ENCODE measurements around the gene CLTA. TPM values are rescaled to one million over a fixed set of nuclear protein-coding genes. Genes with fewer than 3 reads are reported as not detected.
A peak's percentile ranks its signal among the peaks of the same experiment; 100 is the strongest.

Gene CLTA
- total RNA-seq, 1 experiment from 2014 or later = 760 TPM

- ATAC-seq (no peak), DNase-seq (ENCODE audit: low read depth, low spot score) (no peak)
- Histone ChIP-seq H3K9me3 (ENCODE audit: control insufficient read depth, insufficient read depth, low read depth, low read length) (no peaks in the 10 kb centered on the region), H3K36me3 (ENCODE audit: control insufficient read depth, insufficient read depth, low read length) (peaks cover 8% of the 10 kb centered on the region), H3K27me3 (ENCODE audit: control insufficient read depth, insufficient read depth, low read length) (no peaks in the 10 kb centered on the region), H3K4me3 (ENCODE audit: low read depth in 2 of 2, low read length in 2 of 2) (peak overlapping the region; percentile 78 to 97), H3K4me1 (ENCODE audit: control insufficient read depth, insufficient read depth, low read length) (peaks cover 30% of the 10 kb centered on the region), H3K27ac (ENCODE audit: low read length) (peak overlapping the region; percentile 99)
- intact Hi-C loops (cut with micrococcal nuclease; ENCODE audit: unreplicated experiment) = no loop called here
- in situ Hi-C loops (cut with HindIII; ENCODE audit: low pct_unique_long_range_greater_than_20kb, low sequenced_read_pairs) = no loop called here
- POLR2A ChIA-PET = interaction anchor here (0.6 to 1.8 kb wide), 9 partner anchors 8 to 551 kb away, joined by 3 to 8 read pairs (median 3); no protein-coding TSS in a partner anchor
- CTCF ChIA-PET = interaction anchor here (0.6 to 2.8 kb wide), 5 partner anchors 9 to 34 kb away, joined by 4 to 10 read pairs (median 5); no protein-coding TSS in a partner anchor
- no TSS peak for BruUV-seq (replicated peaks)
- TF ChIP-seq SIN3A (IDR thresholded peaks at IDR 0.05; ENCODE audit: borderline replicate concordance, insufficient read depth, low read depth, low read length) (no peak), POLR2AphosphoS5 (IDR thresholded peaks at IDR 0.05; ENCODE audit: low read depth, low read length) (no peak), CTCF (IDR thresholded peaks at IDR 0.05) (no peak), REST (IDR thresholded peaks at IDR 0.05; ENCODE audit: insufficient read depth in 1 of 2, low read depth in 2 of 2, low read length in 1 of 2) (no peak)
Measured at GRCh38 chr9:36191290-36191645, 547 bp downstream of the CLTA start.

GRCh38 chr9:36191686-36192085 is 965 bp downstream of the CLTA start:
- BruUV-seq (replicated peaks) = no TSS peak
- TF ChIP-seq CTCF (IDR thresholded peaks at IDR 0.05) (no peak), POLR2AphosphoS5 (IDR thresholded peaks at IDR 0.05; ENCODE audit: low read depth, low read length) (no peak), TCF7L2 (IDR thresholded peaks at IDR 0.05; ENCODE audit: low read depth, low read length) (no peak), REST (IDR thresholded peaks at IDR 0.05; ENCODE audit: insufficient read depth in 1 of 2, low read depth in 2 of 2, low read length in 1 of 2) (no peak), SIN3A (IDR thresholded peaks at IDR 0.05; ENCODE audit: borderline replicate concordance, insufficient read depth, low read depth, low read length) (no peak)
- CTCF ChIA-PET = interaction anchor here (1.2 to 2.8 kb wide), 2 partner anchors 14 to 26 kb away, joined by 4 to 10 read pairs; no protein-coding TSS in a partner anchor

More at GRCh38 chr9:36191686-36192085, 965 bp downstream of the CLTA start:
- intact Hi-C loops (cut with micrococcal nuclease; ENCODE audit: unreplicated experiment) (no loop called here), in situ Hi-C loops (cut with HindIII; ENCODE audit: low pct_unique_long_range_greater_than_20kb, low sequenced_read_pairs) (no loop called here)
- DNase-seq (ENCODE audit: low read depth, low spot score) = no peak
- ATAC-seq = no peak
- H3K36me3 ChIP-seq (ENCODE audit: control insufficient read depth, insufficient read depth, low read length) = peaks cover 8% of the 10 kb centered on the region
- POLR2A ChIA-PET = interaction anchor here (1.8 kb wide), 1 partner anchor 27 kb away, joined by 8 read pairs; no protein-coding TSS in a partner anchor
- H3K4me3 ChIP-seq (ENCODE audit: low read depth in 2 of 2, low read length in 2 of 2) = peak overlapping the region; percentile 78 to 97
- H3K27me3 ChIP-seq (ENCODE audit: control insufficient read depth, insufficient read depth, low read length) = no peaks in the 10 kb centered on the region
- H3K27ac ChIP-seq (ENCODE audit: low read length) = peak overlapping the region; percentile 99
- peaks cover 30% of the 10 kb centered on the region for H3K4me1 ChIP-seq (ENCODE audit: control insufficient read depth, insufficient read depth, low read length)
- H3K9me3 ChIP-seq (ENCODE audit: control insufficient read depth, insufficient read depth, low read depth, low read length) = no peaks in the 10 kb centered on the region
